ENCODE measurements around the gene KLK15. TPM values are rescaled to one million over a fixed set of nuclear protein-coding genes. Genes with fewer than 3 reads are reported as not detected.

Gene KLK15
- total RNA-seq, 2 donors from 2014 or later = not detected

- DNase-seq (ENCODE audit: low spot score in 2 of 2) (no peak), ATAC-seq (no peak)
- Mint-ChIP-seq H3K9me3 (no peaks in the 10 kb centered on the region), H3K36me3 (no peaks in the 10 kb centered on the region), H3K27ac (no peak overlapping the region)
These were observed 56.1 kb downstream of the KLK15 start for GRCh38 chr19:50777261-50777660.

- no peaks in the 10 kb centered on the region for H3K36me3 Mint-ChIP-seq
- no peak overlapping the region for H3K27ac Mint-ChIP-seq
- no peaks in the 10 kb centered on the region for H3K9me3 Mint-ChIP-seq
- ATAC-seq (no peak), DNase-seq (ENCODE audit: low spot score in 2 of 2) (no peak)
These were observed 57.2 kb downstream of the KLK15 start for GRCh38 chr19:50776131-50776530.

Other genes starting within 250 kb of the KLK15 start
- under 1 TPM in 1 of 2 donors, not detected in 1; 0.23 TPM for gene SYT3, start 193.7 kb downstream of the KLK15 start, total RNA-seq
- gene C19orf81, start 184.1 kb downstream of the KLK15 start, total RNA-seq = 1 to 10 TPM in 1 of 2 donors, not detected in 1; 4.2 TPM
- under 1 TPM in 1 of 2 donors, not detected in 1; 0.14 TPM for gene SHANK1, start 113.8 kb downstream of the KLK15 start, total RNA-seq
- gene CLEC11A, start 110.2 kb downstream of the KLK15 start, total RNA-seq = 1 to 10 TPM in 1 of 2 donors, under 1 TPM in 1; 0.55 to 1.6 TPM
- not detected for gene GPR32, start 63.1 kb downstream of the KLK15 start, total RNA-seq
- gene ACP4, start 43.2 kb downstream of the KLK15 start, total RNA-seq = not detected
- 1 to 10 TPM; 1.2 to 5.0 TPM for gene KLK1, start 9.8 kb downstream of the KLK15 start, total RNA-seq
- gene KLK3, start 21.3 kb upstream of the KLK15 start, total RNA-seq = not detected
- gene KLK2, start 39.9 kb upstream of the KLK15 start, total RNA-seq = 1 to 10 TPM in 1 of 2 donors, not detected in 1; 1.5 TPM
- gene KLK4, start 77.8 kb upstream of the KLK15 start, total RNA-seq = not detected
- gene KLK5, start 119.5 kb upstream of the KLK15 start, total RNA-seq = not detected
- gene KLK6, start 136.0 kb upstream of the KLK15 start, total RNA-seq = not detected
- gene KLK7, start 150.3 kb upstream of the KLK15 start, total RNA-seq = not detected
- not detected for gene KLK8, start 168.0 kb upstream of the KLK15 start, total RNA-seq
- gene KLK10, start 186.1 kb upstream of the KLK15 start, total RNA-seq = not detected
- not detected for gene KLK11, start 193.0 kb upstream of the KLK15 start, total RNA-seq
- not detected for gene KLK12, start 201.4 kb upstream of the KLK15 start, total RNA-seq
- not detected for gene KLK13, start 231.5 kb upstream of the KLK15 start, total RNA-seq
- under 1 TPM; 0.68 to 0.80 TPM for gene KLK14, start 249.3 kb upstream of the KLK15 start, total RNA-seq

Data from activated naive CD4-positive, alpha-beta T cell treated with anti-CD3 and anti-CD28 coated beads, Interleukin-2, amount 50 U/mL, for 72 hours (primary cell).